HG02610 (cell line): ENCODE data around the gene ZNF213.

Experiments used
- ATAC-seq: cut with Tn5 transposase; IDR thresholded peaks from one replicate; pipeline ENCODE4 v1.9.1; 2021; ENCODE audit warnings: mild to moderate bottlenecking, moderate library complexity; ENCODE audit not compliant: unreplicated experiment

ZNF213 gene

DNA sequence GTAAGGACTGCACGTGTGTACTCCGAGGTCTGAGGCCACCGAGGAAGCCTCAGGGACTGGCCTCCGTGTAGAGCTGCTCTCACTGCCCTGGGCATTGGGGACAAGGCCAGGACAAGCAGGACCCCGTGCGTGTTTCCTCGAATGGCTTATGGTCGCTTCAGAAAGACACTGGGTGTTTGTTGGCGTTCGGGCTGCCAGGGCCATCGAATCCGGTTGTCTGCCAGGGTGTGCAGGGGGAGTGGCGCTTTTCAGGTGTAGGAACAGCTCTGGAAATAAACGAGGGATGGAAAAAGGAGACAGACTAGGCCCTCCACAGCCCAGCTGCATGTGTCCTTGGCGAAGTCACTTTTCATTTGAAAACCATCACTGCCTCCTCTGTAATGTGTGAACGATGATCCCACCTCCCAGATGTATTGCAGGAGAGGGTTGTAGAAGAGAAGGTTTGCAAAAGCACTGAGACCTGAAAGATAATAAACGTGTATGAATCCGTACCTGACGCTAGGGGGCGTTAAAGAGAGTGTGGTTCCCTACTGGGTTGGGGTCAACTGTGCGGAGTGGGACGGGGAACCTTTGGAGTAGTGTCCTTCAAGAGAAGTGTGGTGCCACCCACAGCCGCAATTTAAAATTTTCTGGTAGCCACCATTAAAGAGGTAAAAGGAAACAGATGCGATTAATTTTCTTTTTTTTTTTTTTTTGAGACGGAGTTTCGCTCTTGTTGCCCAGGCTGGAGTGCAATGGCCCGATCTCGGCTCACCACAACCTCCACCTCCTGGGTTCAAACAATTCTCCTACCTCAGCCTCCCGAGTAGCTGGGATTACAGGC, 33.6 kb upstream of the ZNF213 start:
- no peak for ATAC-seq

DNA sequence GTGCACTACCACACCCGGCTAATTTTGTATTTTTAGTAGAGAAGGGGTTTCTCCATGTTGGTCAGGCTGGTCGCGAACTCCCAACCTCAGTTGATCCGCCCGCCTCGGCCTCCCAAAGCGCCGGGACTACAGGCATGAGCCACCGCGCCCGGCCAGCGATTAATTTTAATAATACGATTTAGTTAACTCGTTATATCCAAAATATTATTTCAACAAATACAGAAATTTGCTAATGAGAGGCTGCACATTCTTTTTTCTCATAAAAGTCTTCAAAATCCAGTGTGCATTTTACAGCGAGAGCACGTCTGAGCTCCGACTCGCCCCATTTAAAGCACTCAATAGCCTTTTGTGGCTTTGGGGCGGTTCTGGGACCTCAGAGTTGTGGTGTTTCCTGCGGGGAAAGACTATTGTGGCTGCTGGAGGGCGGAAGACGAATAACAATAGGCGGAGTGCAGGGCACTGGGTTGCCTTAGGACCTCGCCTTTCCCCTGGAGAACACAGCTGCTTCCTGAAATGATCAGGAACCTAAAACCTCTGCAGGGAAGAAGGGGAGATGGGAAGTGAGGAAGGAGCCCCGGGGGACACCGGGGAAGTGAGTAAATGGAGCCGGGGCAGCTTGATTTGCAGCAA, 32.9 kb upstream of the ZNF213 start:
- no peak for ATAC-seq

DNA sequence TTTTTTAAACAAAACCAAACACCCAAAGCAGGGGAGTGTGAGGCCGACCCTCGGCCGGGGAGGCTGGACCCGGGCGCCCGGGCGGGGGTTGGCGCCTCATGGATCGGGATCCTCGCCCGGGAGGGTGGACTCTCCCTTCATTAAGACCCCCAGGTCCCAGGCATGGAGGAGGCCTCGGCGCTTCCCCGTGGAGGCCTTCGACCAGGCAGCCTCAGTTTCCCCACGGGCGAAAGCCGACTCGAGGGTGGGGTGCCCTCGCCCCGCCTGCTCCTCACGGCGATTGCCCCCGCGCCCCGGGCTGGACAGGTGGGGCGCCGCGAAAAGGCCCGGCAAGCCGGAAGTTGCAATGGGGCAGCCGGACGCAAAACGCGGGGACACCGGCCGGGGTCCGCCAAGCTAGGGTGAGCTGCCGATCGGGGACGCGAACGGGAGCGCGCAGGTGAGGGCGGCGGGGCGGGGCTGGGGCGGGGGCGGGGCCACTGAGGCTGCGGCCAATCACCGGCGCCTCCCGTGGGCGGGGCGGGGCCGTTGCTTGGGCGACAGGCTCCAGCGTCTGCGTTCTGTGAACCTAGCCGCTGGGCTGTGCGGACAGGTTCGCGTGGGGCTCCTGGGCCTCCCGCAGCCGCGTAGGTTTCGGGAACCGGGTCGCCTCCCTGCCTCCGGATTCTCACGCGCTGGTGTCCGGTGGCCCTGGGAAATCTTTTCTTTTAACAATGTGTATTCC, 28.5 kb upstream of the ZNF213 start:
- peak; percentile 92 for ATAC-seq

DNA sequence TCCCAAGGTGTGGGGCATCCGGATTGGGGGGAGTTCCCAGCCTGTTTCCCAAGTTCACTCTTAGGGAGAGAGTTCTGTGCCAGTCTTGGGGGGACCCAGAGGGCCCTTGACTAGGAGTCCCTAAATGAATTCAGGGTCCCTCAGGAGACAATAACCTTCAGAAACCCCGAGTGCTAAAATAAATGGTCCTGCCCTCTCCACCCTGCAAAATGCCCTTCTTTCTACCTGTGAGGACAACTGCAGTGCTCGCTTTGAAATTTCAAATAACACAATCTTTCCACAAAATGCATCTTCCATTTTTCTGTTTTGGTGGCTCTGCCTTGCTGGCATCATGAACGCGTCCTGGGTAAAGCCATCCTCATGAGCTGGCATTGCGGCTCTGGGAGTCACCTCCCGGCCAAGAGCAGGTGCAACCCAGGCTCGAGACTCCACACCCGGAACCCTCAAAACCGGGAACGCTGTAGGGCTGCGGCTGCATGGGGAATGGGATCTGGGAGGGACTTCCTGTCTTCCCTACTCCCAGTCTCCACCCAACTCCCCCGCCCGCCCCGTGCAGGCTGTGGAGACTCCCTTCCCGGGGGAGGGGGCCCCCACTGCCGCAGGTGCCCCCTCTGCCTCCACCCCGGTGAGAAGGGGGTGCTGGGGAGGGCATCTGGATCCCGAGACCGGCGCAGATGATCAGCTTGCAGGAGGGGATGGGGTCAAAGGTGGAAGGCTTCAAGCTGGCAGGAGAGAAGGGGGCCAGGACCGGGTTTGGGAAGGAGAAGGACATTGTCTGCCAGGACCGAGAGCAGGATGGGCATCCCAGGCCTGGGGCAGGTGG, 22.6 kb upstream of the ZNF213 start, which contains the start of gene ZNF205:
Gene ZNF205 (plus strand): TSS at position 529 of the 823 bp plus-strand sequence. CDS start 845 bp downstream, outside the sequence.
- ATAC-seq, result no peak

DNA sequence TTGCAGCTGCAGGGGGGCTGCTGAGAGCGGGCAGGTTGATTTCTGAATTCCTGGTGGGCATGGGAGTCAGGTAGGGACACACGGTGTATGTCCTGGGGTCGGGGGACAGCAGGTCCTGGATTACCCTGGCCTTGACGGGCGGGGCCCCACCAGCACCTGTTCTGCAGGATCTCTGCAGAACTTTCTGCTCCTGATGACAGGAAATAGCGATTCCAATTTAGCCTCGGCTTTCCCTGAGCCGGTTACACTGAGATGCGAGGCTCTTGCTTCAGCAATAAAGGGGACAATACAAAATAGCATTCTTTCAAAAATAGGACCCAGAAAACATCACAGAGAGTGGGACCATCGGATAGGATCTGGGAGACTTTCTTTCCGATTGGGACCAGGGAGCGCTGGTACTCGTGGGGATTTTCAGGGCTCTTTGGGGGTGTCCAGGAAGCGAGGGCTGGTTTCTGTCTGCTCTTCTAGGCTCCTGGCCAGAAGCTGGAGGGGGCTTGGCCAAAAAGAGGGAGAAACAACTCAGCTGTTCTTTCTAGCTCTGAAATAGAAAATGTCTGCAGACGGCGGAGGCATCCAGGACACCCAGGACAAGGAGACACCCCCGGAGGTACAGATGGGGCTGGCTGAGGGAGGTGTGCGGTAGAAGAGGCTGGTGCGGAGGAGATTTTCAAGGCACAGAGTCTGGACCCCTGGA, 21.8 kb upstream of the ZNF213 start:
- no peak for ATAC-seq

DNA sequence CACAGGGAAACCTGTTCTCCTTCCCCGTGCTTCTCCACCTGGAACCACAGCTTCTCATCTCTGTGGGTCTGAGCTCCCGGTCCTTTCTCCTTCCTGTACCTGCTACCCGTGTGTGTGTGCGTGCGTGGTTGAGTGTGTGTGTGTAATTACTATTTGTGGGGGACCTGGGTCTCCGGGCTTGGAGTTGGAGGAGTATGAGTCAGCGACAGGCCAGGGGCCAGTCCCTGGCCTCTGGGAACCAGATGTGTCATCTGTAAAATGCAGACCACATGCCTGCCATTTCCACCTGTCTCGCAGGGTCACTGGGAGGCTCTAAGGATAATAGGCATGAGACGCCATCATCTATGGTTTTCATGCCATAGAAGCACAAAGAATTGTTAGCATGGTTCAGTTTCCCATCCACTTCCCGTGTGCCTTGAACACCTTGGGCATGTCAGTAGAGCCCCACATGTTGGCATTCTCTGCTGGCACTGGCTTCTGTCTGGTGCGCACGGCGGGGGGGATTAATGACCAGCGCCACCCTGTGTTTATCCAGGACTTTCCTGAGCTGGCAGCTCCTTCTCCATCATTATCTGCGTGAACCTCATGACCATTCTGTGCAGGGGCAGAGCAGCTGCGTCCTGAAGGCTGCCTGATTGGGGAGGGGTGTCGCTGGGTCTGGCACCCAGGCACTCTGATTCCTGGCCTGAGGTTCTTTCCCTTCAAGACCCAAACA, 20.9 kb upstream of the ZNF213 start:
- ATAC-seq, result no peak

DNA sequence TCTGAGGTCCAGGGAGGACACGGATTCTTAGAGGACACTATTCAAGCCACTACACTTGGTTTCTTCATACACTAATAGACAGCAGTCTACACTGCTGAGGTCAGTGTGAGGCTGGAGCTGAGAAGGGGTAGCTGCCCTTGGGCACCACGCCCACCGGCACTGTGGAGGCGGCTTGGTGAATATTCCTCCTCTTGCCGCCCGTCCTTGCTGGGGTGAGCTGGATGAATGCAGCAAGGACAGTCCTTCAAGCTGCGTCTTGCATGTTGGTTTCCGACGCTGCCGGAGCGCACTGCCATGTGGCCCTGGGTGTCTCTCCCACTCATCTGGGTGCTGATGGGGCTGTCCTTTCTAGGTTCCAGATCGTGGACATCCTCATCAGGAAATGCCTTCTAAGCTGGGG, 19.8 kb upstream of the ZNF213 start:
- ATAC-seq, result no peak

DNA sequence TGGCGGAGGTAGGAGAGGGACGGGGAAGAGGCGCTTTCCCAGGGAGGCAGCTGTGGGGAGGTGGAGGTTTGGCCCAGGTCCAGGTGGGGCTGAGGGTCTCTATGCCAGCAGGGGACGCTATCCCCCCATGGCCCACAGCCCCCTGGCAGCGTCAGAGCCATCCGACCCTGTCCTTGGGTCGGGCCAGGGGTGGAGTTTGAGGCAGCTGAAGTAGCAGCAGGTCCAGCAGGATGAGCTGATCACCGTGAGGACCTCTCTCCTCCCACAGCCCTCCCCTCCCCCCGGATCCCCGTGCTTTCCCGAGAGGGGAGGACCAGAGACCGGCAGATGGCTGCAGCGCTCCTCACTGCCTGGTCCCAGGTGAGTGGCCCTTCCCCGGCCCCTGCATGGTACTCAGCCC, 19.3 kb upstream of the ZNF213 start:
- no peak for ATAC-seq

DNA sequence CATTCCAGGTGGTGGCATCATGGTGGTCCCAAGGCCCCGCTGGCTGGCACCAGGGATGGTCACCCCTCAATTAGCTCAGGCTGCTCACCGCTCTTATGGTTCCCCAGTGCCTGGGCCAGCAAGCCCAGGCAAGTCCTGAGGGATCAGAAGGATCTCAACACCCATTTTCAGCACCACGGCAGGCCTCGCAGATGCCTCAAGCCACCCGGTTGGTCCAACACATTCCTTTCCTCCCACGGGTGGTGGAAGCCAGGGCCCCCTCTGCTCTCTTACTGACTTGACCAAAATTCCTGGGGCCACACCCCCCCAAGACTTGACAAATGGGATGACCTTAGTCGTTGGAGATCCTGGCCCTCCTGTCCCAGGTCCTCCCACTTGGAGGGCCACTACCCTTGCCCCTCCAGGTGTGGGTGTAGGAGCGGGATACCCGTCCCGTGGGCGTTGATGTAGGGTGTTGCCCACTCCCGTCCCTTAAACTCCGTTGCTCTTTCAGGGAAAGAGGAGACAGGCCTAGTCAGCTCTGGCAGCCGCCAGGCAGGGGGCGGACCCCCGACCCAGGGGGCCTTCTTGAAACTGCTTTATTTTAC, 16.5 kb upstream of the ZNF213 start:
- no peak for ATAC-seq

DNA sequence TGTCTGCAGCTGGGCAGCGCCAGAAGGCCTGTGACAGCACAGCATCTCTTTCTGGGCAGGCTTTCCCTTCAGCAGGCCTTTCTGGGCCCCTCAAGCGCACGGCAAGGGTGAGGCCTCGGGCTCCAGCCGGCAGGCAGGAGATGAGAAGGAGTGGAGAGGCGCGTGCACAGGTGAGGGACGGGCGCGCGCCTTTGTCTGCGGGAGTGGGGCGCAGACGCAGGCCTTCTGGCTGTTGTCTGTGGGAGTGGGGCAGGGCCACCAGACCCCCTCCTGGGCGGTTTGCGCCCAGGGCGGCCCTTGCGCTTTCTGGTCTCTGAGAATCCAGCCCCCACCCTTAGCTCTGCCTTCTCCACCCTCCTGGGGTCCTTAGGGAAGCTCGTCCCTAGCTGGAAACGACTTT, 16.0 kb upstream of the ZNF213 start:
- ATAC-seq, result no peak

DNA sequence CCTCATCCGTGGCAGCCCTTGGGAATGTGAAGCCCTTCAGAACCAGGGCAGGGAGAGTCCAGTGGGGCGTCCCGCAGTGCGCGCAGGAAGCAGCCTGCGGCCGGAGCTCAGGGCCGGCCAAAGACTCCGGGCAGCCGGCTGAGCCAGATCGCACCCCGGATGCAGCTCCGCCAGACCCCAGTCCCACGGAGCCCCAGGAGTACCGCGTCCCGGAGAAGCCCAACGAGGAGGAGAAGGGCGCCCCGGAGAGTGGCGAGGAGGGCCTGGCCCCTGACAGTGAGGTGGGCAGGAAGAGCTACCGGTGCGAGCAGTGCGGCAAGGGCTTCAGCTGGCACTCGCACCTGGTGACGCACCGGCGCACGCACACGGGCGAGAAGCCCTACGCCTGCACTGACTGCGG, 15.5 kb upstream of the ZNF213 start:
- no peak for ATAC-seq

DNA sequence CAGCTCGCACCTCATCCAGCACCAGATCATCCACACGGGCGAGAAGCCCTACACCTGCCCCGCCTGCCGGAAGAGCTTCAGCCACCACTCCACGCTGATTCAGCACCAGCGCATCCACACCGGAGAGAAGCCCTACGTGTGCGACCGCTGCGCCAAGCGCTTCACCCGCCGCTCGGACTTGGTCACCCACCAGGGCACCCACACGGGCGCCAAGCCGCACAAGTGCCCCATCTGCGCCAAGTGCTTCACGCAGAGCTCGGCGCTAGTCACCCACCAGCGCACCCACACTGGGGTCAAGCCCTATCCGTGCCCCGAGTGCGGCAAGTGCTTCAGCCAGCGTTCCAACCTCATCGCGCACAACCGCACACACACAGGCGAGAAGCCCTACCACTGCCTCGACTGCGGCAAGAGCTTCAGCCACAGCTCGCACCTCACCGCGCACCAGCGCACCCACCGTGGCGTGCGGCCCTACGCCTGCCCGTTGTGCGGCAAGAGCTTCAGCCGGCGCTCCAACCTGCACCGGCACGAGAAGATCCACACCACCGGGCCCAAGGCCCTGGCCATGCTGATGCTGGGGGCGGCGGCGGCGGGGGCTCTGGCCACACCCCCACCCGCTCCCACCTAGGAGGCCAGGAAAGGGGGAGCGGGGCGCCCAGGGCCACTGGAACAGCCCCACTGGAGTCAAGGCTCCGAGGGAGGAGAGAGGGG, 15.0 kb upstream of the ZNF213 start:
- no peak for ATAC-seq

DNA sequence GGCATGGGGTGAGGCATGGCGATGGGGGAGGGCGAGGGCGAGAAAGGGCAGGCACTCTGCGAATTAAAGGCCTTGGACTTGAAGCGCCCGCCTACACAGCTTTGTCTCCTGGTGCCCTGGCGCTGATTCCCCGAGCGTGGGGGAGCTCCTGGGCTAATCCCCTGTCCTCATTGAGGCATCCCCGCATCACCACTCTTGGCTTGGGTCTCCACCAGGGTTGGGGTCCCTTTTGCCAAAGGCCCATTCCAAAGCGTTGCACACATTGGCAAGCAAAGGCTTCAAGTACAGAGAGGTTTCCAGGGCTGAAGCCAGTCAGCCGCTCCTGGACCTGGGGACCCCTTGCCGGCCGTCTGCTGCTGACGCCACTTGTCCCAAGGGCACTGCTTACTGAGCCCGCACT, 14.4 kb upstream of the ZNF213 start:
- no peak for ATAC-seq

DNA sequence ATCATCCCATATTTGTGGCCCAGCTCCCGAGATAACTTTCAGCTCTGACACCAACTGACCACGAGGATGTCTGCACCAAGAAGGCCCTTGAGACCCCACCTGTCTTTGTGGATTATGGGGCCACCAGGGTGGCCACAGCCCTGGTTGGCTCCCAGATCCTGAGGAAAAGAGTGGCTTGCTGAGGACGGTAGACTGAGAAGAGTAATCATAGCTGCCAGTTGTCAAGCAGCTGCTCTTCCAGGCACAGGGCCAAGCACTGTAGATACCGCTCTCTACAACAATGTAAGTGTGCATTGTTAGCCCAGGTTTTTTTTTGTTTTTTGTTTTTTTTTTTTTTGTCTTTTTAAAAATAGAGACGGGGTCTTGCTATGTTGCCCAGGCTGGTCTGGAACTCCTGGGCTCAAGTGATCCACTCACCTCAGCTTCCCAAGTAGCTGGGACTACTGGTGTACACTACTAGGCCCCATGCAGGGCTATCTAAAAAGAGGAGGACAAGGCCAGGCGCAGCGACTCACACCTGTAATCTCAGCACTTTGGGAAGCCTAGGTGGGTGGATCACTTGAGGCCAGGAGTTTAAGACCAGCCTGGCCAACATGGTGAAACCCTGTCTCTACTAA, 12.9 kb upstream of the ZNF213 start:
- no peak for ATAC-seq

DNA sequence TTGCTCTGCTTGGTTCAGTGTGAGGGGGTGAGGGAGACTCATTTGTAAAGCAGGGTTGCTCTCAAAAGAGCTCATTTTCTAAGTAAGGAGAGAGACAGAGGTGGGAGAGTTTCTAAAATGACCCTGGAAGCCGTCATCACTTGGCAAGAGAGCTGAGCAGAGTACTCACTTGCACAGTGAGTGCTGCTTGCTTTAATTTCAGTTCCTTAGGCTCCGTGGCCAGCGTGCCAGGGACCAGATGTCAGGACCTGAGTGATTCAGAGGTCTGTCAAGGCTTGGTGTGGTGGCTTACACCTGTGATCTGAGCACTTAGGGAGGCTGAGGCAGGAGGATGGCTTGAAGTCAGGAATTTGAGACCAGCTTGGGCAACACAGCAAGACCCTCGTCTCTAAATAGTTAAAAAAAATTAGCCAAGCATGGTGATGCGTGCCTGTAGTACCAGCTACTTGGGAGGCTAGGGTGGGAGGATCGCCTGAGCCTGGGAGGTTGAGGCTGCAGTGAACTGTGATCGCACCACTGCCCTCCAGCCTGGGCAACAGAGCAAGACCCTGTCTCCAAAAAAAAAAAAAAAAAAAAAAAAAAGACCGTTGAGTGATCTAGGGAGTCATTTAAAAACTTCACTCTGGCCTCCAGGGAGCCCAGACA, 11.8 kb upstream of the ZNF213 start:
- ATAC-seq, result no peak

DNA sequence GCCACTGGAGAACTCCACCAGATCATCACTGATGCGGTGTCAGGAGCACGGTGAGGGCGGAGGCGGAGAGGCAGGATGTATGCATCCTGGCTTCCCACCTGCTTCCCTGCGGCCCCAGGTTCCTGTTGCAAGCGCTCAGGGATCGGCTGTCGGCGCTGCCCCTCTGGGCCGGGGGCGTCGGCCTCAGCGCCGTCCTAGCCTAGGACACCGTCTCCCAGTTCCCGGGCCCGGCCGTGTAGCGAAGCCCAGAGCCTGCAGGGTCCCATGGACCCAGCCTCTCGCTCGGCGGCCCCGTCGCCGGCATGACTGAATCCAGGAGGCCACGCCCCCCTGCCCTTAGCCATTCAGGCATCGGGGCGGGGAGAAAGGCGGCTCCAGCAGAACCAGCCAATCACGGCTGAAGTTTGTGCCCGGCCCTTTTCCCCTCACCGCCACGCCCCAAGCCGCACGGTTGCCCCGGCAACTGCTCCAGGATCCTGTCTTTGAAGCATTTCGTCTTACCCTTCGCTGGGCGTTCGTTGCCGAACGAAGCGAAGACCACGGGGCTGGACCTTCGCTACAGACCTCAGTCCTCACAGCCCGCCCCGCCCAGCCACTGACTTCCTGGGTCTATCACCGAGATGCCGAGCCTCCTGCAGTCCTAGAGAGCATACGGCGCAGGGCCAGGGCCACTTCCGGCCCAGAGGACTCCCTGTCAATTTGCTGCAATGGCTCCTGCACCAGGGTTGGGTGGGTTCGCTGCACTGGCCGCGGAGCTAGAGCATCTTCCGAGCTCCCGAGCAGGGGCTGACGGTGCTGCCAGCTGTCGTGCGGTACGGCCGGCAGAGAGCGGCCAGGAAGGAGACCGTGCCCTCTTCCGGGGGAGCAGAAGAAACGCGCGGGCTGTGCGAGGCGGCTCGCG, 10.6 kb upstream of the ZNF213 start:
- peak; percentile 87 for ATAC-seq

DNA sequence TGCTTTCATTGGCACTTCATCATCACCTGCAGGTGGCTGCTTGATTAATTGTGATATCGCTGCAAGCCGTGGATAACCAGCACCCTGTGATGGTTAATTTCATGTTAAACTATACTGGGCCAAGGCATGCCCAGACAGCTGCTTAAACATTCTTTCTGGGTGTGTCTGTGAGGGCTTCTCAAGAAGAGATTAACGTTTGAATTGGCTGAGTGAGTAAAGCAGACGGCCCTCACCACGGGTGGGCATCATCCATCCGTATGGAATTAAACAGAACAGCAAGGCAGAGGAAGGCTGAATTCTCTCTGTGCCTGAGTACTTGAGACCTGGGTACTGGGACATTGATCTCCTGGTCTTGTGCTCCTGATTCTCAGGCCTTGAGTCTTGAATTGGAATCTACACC, 7.1 kb upstream of the ZNF213 start:
- ATAC-seq, result no peak
